NCI-H82 treated with DMSO at 0.1 percent for 48 hours (cell line): ENCODE measurements around the gene PARVA.

Source experiments
- DNase-seq: peaks from one replicate; lab custom pipeline; 2025; ENCODE audit not compliant: unreplicated experiment; lab: John Stamatoyannopoulos, UW

PARVA gene

GRCh38 chr11:12376259-12377081, 901 bp upstream of the PARVA start:
- no peak for DNase-seq

- no peak for DNase-seq
Measured at GRCh38 chr11:12377824-12378593, 638 bp downstream of the PARVA start.

- no peak for DNase-seq
Measured at GRCh38 chr11:12380565-12381325, 3.4 kb downstream of the PARVA start.

- DNase-seq = no peak
Measured at GRCh38 chr11:12381875-12382274, 4.5 kb downstream of the PARVA start.

GRCh38 chr11:12382451-12382850, 5.1 kb downstream of the PARVA start:
- no peak for DNase-seq

GRCh38 chr11:12386309-12386708, 8.9 kb downstream of the PARVA start:
- no peak for DNase-seq

GRCh38 chr11:12386745-12387144, 9.4 kb downstream of the PARVA start:
- DNase-seq = no peak

- no peak for DNase-seq
Measured at GRCh38 chr11:12388173-12388572, 10.8 kb downstream of the PARVA start.

- DNase-seq = no peak
Measured at GRCh38 chr11:12388939-12389670, 11.7 kb downstream of the PARVA start.

GRCh38 chr11:12389676-12390657, 12.6 kb downstream of the PARVA start:
- DNase-seq = no peak

- no peak for DNase-seq
Measured at GRCh38 chr11:12390687-12391110, 13.3 kb downstream of the PARVA start.

- DNase-seq = no peak
Measured at GRCh38 chr11:12392672-12393071, 15.3 kb downstream of the PARVA start.

- no peak for DNase-seq
Measured at GRCh38 chr11:12393691-12394090, 16.3 kb downstream of the PARVA start.

- DNase-seq = no peak
Measured at GRCh38 chr11:12394601-12395000, 17.2 kb downstream of the PARVA start.

GRCh38 chr11:12395333-12395732, 18.0 kb downstream of the PARVA start:
- no peak for DNase-seq

- no peak for DNase-seq
Measured at GRCh38 chr11:12397931-12398334, 20.6 kb downstream of the PARVA start.

GRCh38 chr11:12399355-12399754, 22.0 kb downstream of the PARVA start:
- no peak for DNase-seq

GRCh38 chr11:12402025-12402424, 24.7 kb downstream of the PARVA start:
- no peak for DNase-seq

GRCh38 chr11:12402691-12403120, 25.3 kb downstream of the PARVA start:
- no peak for DNase-seq
